HepG2 (cell line): ENCODE measurements around the gene TK2. TPM values are rescaled to one million over a fixed set of nuclear protein-coding genes. Genes with fewer than 3 reads are reported as not detected.

Experiments used
- ATF2 ChIP-seq: sonication (generic); formaldehyde crosslinking; IDR thresholded peaks from 2 replicates; pipeline ENCODE4 v1.4.0; 2020; ENCODE audit warnings: missing genetic modification reagents
- CBX1 ChIP-seq: IDR thresholded peaks from one replicate; pipeline ENCODE4 v1.6.1; 2016; ENCODE audit warnings: antibody characterized with exemption, low read depth
- CHD2 ChIP-seq: IDR thresholded peaks from 2 replicates; pipeline ENCODE4 v1.6.1; 2011; ENCODE audit warnings: low read depth, low read length, improper control_type of control experiment
- EED ChIP-seq: sonication (generic); formaldehyde crosslinking; IDR thresholded peaks from 2 replicates; pipeline ENCODE4 v1.5.0; 2020; ENCODE audit warnings: mild to moderate bottlenecking, missing genetic modification reagents
- HNRNPL ChIP-seq: fragments of 200-400 bp; formaldehyde crosslinking; IDR thresholded peaks from 2 replicates; pipeline ENCODE4 v1.6.1; 2017; ENCODE audit warnings: mild to moderate bottlenecking, low read depth, low read length
- HOXA3 ChIP-seq: sonication (generic); formaldehyde crosslinking; IDR thresholded peaks from 2 replicates; pipeline ENCODE4 v1.5.0; 2020; ENCODE audit warnings: missing genetic modification reagents
- HOXD1 ChIP-seq: sonication (generic); formaldehyde crosslinking; IDR thresholded peaks from 2 replicates; pipeline ENCODE4 v1.5.0; 2020; ENCODE audit warnings: missing genetic modification reagents
- KIAA2018 ChIP-seq: sonication (generic); formaldehyde crosslinking; IDR thresholded peaks from 2 replicates; pipeline ENCODE4 v1.5.0; 2020; ENCODE audit warnings: mild to moderate bottlenecking, missing genetic modification reagents, borderline replicate concordance
- KLF16 ChIP-seq, 2 experiments: sonication (generic) in 1 of 2; formaldehyde crosslinking in 1 of 2; IDR thresholded peaks; 2 replicates each; pipeline versions ENCODE4 v1.6.1 to v1.8.0; 2016 to 2023; ENCODE audit warnings: missing genetic modification reagents in 2 of 2, missing compliant biosample characterization in 1 of 2
- RCOR2 ChIP-seq: IDR thresholded peaks from 2 replicates; pipeline ENCODE4 v1.6.1; 2016; ENCODE audit warnings: missing biosample characterization, missing genetic modification reagents
- ZNF382 ChIP-seq: sonication (generic); formaldehyde crosslinking; IDR thresholded peaks from 2 replicates; pipeline ENCODE4 v1.5.0; 2020; ENCODE audit warnings: missing genetic modification reagents, mild to moderate bottlenecking, borderline replicate concordance
- ZNF558 ChIP-seq: sonication (generic); formaldehyde crosslinking; IDR thresholded peaks from 2 replicates; pipeline ENCODE4 v1.9.0; 2022; ENCODE audit warnings: mild to moderate bottlenecking, missing genetic modification reagents, borderline replicate concordance
- ZNF746 ChIP-seq: sonication (generic); formaldehyde crosslinking; IDR thresholded peaks from 2 replicates; pipeline ENCODE4 v1.8.0; 2022; ENCODE audit warnings: mild to moderate bottlenecking, missing genetic modification reagents
- polyA plus RNA-seq, 8 experiments: library from polyadenylated mRNA; depleted of rRNA in 3 of 8; stranded (reverse) in 7 of 8; unstranded in 1 of 8; fragments of >200 nt; fragmentation: Illumina TruSeq in 4 of 8; extraction: Trizol in 4 of 8; gene quantifications; 2 replicates each; pipeline versions ENCODE4 v1.2.1 to v1.2.3, GENCODE V29; 2011 to 2016; ENCODE audit warnings: low read depth in 4 of 8, missing spikeins in 1 of 8, mixed read lengths in 1 of 8; ENCODE audit not compliant: insufficient read depth in 1 of 8
- total RNA-seq, 5 experiments: library from RNA; depleted of rRNA; stranded (reverse); fragments of >200 nt; fragmentation: Illumina TruSeq; extraction: Trizol; gene quantifications; 2 replicates each; pipeline ENCODE4 v1.2.3, GENCODE V29; 2016; ENCODE audit warnings: low read depth in 1 of 5
- TF ChIP-seq, protein P1 (sequence below): IDR thresholded peaks from 2 replicates; pipeline ENCODE4 v1.6.1; 2016
- TF ChIP-seq, protein P2 (sequence below): sonication (generic); formaldehyde crosslinking; conservative IDR thresholded peaks from 2 replicates; pipeline ENCODE4 v1.4.0; 2020; ENCODE audit warnings: missing genetic modification reagents

The TK2 gene
- total and polyA plus RNA-seq, 2 of the 13 experiments (the other 11 are each of a cell fraction or from before 2014, with no cell fraction given) = 18.7 to 21.0 TPM

DNA sequence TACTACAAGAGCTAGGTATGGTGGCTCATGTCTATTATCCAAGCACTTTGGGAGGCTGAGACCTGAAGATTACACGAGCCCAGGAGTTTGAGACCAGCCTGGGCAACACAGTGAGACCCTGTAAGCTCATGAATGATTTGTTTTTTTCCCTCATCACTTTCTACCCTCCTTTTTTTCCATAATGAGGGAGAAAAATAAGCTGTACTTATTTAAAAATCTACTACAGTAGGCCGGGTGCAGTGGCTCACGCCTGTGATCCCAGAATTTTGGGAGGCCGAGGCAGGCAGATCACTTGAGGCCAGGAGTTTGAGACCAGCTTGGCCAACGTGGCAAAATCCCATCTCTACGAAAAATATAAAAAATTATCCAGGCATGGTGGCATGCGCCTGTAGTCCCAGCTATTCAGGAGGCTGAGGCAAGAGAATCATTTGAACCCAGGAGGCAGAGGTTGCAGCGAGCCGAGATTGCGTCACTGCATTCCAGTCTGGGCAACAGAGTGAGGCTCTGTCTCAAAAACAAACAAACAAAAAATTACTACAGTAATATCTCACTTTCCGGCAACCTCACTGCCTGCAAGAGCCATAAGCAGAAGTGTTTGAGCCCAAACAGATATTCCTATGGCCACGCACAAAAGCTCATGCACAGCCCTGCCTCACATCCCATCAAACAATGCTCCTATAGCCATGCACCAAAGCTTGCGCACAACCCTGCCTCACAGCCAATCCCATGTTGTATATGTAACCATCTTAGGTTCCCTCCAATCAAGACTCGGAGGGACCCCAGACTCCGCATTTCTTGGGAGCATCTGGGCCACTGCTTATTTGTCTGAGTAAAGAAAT, 37.4 kb downstream of the TK2 start (continued):
- TF ChIP-seq, protein P1, sequence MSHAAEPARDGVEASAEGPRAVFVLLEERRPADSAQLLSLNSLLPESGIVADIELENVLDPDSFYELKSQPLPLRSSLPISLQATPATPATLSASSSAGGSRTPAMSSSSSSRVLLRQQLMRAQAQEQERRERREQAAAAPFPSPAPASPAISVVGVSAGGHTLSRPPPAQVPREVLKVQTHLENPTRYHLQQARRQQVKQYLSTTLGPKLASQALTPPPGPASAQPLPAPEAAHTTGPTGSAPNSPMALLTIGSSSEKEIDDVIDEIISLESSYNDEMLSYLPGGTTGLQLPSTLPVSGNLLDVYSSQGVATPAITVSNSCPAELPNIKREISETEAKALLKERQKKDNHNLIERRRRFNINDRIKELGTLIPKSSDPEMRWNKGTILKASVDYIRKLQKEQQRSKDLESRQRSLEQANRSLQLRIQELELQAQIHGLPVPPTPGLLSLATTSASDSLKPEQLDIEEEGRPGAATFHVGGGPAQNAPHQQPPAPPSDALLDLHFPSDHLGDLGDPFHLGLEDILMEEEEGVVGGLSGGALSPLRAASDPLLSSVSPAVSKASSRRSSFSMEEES (CRISPR knock-in tag) = no peak
- TF ChIP-seq HOXD1 (no peak), HOXA3 (peak; percentile 55; the same call in 1 of the 2 replicates), ZNF382 (CRISPR knock-in tag) (no peak), KIAA2018 (CRISPR knock-in tag) (no peak), KLF16 (CRISPR knock-in tag; IDR thresholded peaks at IDR 0.05) (0 out of 4 replicates have a peak, but pooled peaks of 1 of the 2 experiments have one; percentile 18), EED (CRISPR knock-in tag) (0 out of 2 replicates have a peak, but pooled peaks have one; percentile 54), RCOR2 (peak; percentile 62; the same call in 1 of the 2 replicates), ATF2 (peak; percentile 63; the same call in 1 of the 2 replicates), CBX1 (no peak), CHD2 (no peak), ZNF558 (CRISPR knock-in tag) (no peak), HNRNPL (no peak), ZNF746 (CRISPR knock-in tag) (no peak)
- TF ChIP-seq, protein P2, sequence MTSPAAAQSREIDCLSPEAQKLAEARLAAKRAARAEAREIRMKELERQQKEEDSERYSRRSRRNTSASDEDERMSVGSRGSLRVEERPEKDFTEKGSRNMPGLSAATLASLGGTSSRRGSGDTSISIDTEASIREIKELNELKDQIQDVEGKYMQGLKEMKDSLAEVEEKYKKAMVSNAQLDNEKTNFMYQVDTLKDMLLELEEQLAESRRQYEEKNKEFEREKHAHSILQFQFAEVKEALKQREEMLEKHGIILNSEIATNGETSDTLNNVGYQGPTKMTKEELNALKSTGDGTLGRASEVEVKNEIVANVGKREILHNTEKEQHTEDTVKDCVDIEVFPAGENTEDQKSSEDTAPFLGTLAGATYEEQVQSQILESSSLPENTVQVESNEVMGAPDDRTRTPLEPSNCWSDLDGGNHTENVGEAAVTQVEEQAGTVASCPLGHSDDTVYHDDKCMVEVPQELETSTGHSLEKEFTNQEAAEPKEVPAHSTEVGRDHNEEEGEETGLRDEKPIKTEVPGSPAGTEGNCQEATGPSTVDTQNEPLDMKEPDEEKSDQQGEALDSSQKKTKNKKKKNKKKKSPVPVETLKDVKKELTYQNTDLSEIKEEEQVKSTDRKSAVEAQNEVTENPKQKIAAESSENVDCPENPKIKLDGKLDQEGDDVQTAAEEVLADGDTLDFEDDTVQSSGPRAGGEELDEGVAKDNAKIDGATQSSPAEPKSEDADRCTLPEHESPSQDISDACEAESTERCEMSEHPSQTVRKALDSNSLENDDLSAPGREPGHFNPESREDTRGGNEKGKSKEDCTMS = no peak
